ENCODE measurements around the gene CPEB2. TPM values are rescaled to one million over a fixed set of nuclear protein-coding genes. Genes with fewer than 3 reads are reported as not detected.

Gene CPEB2
- total and polyA plus RNA-seq, 10 of the 15 experiments (the other 5 are each of a cell fraction or from before 2014, with no cell fraction given), result 0.73 to 8.3 (median 3.7) TPM

- POLR2A ChIA-PET, result no interaction called here
- Histone ChIP-seq H3K4me2 (ENCODE audit: control insufficient read depth, insufficient read depth) (no peak overlapping the region), H3K4me1 (ENCODE audit: control insufficient read depth, insufficient read depth, low read length) (no peaks in the 10 kb centered on the region), H3K9ac (ENCODE audit: control insufficient read depth, insufficient read depth, low read length) (no peak overlapping the region), H3K27ac (ENCODE audit: control insufficient read depth, insufficient read depth) (no peak overlapping the region), H2AFZ (ENCODE audit: control insufficient read depth, low read depth, low read length) (no peak overlapping the region), H3K36me3 (ENCODE audit: control insufficient read depth in 2 of 2, insufficient read depth in 2 of 2, low read length in 1 of 2) (no peaks in the 10 kb centered on the region), H3K4me3 (no peak overlapping the region), H4K20me1 (ENCODE audit: control insufficient read depth, insufficient read depth) (no peaks in the 10 kb centered on the region), H3K27me3 (replicated peaks in 1 of 2; ENCODE audit: control insufficient read depth in 2 of 2, insufficient read depth in 2 of 2, low read length in 1 of 2) (no peaks in the 10 kb centered on the region), H3K9me3 (replicated peaks; ENCODE audit: control insufficient read depth, insufficient read depth, low read length) (no peaks in the 10 kb centered on the region), H3K79me2 (ENCODE audit: control insufficient read depth, insufficient read depth, low read length) (no peaks in the 10 kb centered on the region)
- intact Hi-C loops (cut with micrococcal nuclease; ENCODE audit: unreplicated experiment), result no loop called here
- no peak for DNase-seq (ENCODE audit: low read depth, low spot score)
- WGBS (ENCODE audit: insufficient coverage, insufficient replicate concordance, low lambda C conversion rate, missing lambda C conversion rate), result 30% methylated on average over 2 of the region's 2 CpGs
- RAD21 ChIA-PET (ENCODE audit: unreplicated experiment), result no interaction called here
- in situ Hi-C loops (cut with MboI), result no loop called here
- no peak for TF ChIP-seq BRCA1 (IDR thresholded peaks at IDR 0.05; ENCODE audit: low read depth, low read length)
- CTCF ChIA-PET, result interaction anchor here (0.6 kb wide), 1 partner anchor 10 kb away, joined by 3 read pairs; no protein-coding TSS in a partner anchor
- SMC1A ChIA-PET (ENCODE audit: uncharacterized antibody, unreplicated experiment), result no interaction called here
- no peak for FAIRE-seq
- BruUV-seq (replicated peaks), result no TSS peak
- no peak for ATAC-seq
These were observed 15.2 kb upstream of the CPEB2 start for GRCh38 chr4:14987054-14987453.

DNA sequence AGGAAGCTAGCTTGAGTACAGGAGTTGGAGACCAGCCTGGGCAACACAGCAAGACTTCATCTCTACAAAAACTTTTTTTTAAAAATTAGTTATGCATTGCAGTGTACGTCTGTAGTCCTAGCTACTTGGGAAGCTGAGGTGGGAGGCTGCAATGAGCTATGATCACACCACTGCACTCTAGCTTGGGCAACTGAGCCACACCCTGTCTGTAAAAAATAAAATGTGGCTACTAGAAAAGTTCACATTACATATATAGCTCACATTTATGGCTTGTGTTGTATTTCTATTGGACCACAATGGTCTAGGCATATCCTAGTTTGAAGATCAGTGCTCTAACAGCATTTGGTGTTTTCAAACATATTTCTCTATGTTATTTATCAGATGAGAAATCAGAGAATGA is 11.8 kb upstream of the CPEB2 start:
- Histone ChIP-seq H3K9me3 (replicated peaks; ENCODE audit: control insufficient read depth, insufficient read depth, low read length) (no peaks in the 10 kb centered on the region), H2AFZ (ENCODE audit: control insufficient read depth, low read depth, low read length) (no peak overlapping the region), H4K20me1 (ENCODE audit: control insufficient read depth, insufficient read depth) (no peaks in the 10 kb centered on the region), H3K27me3 (replicated peaks in 1 of 2; ENCODE audit: control insufficient read depth in 2 of 2, insufficient read depth in 2 of 2, low read length in 1 of 2) (no peaks in the 10 kb centered on the region), H3K4me3 (no peak overlapping the region), H3K4me1 (ENCODE audit: control insufficient read depth, insufficient read depth, low read length) (no peaks in the 10 kb centered on the region), H3K9ac (ENCODE audit: control insufficient read depth, insufficient read depth, low read length) (no peak overlapping the region), H3K36me3 (ENCODE audit: control insufficient read depth in 2 of 2, insufficient read depth in 2 of 2, low read length in 1 of 2) (no peaks in the 10 kb centered on the region), H3K4me2 (ENCODE audit: control insufficient read depth, insufficient read depth) (no peak overlapping the region), H3K79me2 (ENCODE audit: control insufficient read depth, insufficient read depth, low read length) (no peaks in the 10 kb centered on the region), H3K27ac (ENCODE audit: control insufficient read depth, insufficient read depth) (no peak overlapping the region)
- intact Hi-C loops (cut with micrococcal nuclease; ENCODE audit: unreplicated experiment), result no loop called here
- ChIA-PET SMC1A (ENCODE audit: uncharacterized antibody, unreplicated experiment) (interaction anchor here (0.6 to 1.3 kb wide), 3 partner anchors 11 to 1348 kb away, joined by 3 read pairs; no protein-coding TSS in a partner anchor), POLR2A (no interaction called here), RAD21 (ENCODE audit: unreplicated experiment) (no interaction called here), CTCF (interaction anchor here (0.8 kb wide), 1 partner anchor 12 kb away, joined by 3 read pairs; no protein-coding TSS in a partner anchor)
- ATAC-seq (no peak), DNase-seq (ENCODE audit: low read depth, low spot score) (no peak), FAIRE-seq (no peak)
- no TSS peak for BruUV-seq (replicated peaks)
- in situ Hi-C loops (cut with MboI), result no loop called here
- no peak for TF ChIP-seq JUNB (IDR thresholded peaks at IDR 0.05)
- 100% methylated on average over 1 of the region's 1 CpG for WGBS (ENCODE audit: insufficient coverage, insufficient replicate concordance, low lambda C conversion rate, missing lambda C conversion rate)

Data from GM12878 (cell line).